ENCODE results near the gene GNA15.

DNA sequence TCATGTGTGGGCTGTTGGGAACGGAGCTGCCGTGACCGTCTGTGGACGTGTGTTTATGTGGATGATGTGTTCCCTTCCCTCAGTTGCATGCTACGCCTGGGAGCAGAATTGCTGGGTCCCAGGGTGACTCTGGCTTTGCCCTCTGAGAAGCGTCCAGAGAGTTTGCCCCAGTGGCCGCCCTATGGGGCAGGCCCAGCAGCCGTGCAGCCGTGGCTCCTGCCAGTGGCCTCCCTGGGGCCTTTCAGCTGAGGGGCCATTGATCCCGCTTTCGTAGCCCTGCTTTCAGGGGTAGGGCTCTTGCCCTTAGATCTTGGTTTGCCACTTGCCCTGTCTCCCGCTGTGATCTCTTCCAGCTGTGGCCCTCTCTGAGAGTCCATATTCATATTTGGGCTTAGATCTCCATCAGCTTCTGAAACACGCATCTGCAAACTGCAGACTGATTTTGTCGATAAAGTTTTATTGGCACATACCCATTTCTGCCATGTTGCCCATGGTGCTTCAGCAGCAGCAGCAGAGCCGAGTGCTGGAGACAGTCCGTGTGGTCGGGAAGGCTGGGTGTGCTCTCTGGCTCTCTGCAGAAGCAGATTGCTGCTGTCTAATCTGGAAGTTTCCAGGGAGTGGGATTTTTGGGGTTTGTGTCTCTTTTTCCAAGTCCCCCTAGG lies 24.1 kb upstream of the GNA15 start:
- TF ChIP-seq, protein P1, sequence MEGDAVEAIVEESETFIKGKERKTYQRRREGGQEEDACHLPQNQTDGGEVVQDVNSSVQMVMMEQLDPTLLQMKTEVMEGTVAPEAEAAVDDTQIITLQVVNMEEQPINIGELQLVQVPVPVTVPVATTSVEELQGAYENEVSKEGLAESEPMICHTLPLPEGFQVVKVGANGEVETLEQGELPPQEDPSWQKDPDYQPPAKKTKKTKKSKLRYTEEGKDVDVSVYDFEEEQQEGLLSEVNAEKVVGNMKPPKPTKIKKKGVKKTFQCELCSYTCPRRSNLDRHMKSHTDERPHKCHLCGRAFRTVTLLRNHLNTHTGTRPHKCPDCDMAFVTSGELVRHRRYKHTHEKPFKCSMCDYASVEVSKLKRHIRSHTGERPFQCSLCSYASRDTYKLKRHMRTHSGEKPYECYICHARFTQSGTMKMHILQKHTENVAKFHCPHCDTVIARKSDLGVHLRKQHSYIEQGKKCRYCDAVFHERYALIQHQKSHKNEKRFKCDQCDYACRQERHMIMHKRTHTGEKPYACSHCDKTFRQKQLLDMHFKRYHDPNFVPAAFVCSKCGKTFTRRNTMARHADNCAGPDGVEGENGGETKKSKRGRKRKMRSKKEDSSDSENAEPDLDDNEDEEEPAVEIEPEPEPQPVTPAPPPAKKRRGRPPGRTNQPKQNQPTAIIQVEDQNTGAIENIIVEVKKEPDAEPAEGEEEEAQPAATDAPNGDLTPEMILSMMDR (IDR thresholded peaks at IDR 0.05), result no peak
- no peak for TF ChIP-seq POLR2A (IDR thresholded peaks at IDR 0.05)
